DMS79 treated with DMSO at 0.1 percent for 48 hours (cell line): Measurements from ENCODE around the gene PCDHGB6.
"Not testable (repeated sequence)": the region's sequence is repeated elsewhere in the genome, so short reads cannot be mapped to it uniquely, and the experiment has no call there.

Experiments used
- DNase-seq: peaks from one replicate; lab custom pipeline; 2025; lab: John Stamatoyannopoulos, UW

The PCDHGB6 gene

GRCh38 chr5:141388661-141389060 lies 19.2 kb upstream of the PCDHGB6 start:
- no peak for DNase-seq

GRCh38 chr5:141389153-141390042 lies 18.4 kb upstream of the PCDHGB6 start:
- no peak for DNase-seq

- no peak for DNase-seq
Measured at GRCh38 chr5:141392429-141393198, 15.2 kb upstream of the PCDHGB6 start, which contains the start of gene PCDHGA8. Gene PCDHGA8, plus strand, starts transcription at chr5:141392633. Its CDS starts 181 bp downstream, at chr5:141392814.

- no peak for DNase-seq
Measured at GRCh38 chr5:141393267-141393666, 14.6 kb upstream of the PCDHGB6 start.

- not testable (repeated sequence) for DNase-seq
Measured at GRCh38 chr5:141394401-141395187, 13.2 kb upstream of the PCDHGB6 start.

GRCh38 chr5:141397756-141398551 lies 9.9 kb upstream of the PCDHGB6 start, which contains the start of gene PCDHGB5:
Gene PCDHGB5, plus strand, starts transcription at chr5:141397947. Its CDS starts 181 bp downstream, at chr5:141398128.
- DNase-seq: not testable (repeated sequence)

GRCh38 chr5:141398608-141399007 lies 9.2 kb upstream of the PCDHGB6 start:
- DNase-seq: no peak

- no peak for DNase-seq
Measured at GRCh38 chr5:141399555-141400258, 8.1 kb upstream of the PCDHGB6 start.

- no peak for DNase-seq
Measured at GRCh38 chr5:141402553-141403243, 5.1 kb upstream of the PCDHGB6 start, which contains the start of gene PCDHGA9. Gene PCDHGA9, plus strand, starts transcription at chr5:141402778. Its CDS starts 175 bp downstream, at chr5:141402953.

- no peak for DNase-seq
Measured at GRCh38 chr5:141403387-141403786, 4.4 kb upstream of the PCDHGB6 start.

- no peak for DNase-seq
Measured at GRCh38 chr5:141409598-141410306, 1.9 kb downstream of the PCDHGB6 start.

- DNase-seq: no peak
Measured at GRCh38 chr5:141411575-141411974, 3.8 kb downstream of the PCDHGB6 start.

- no peak for DNase-seq
Measured at GRCh38 chr5:141412854-141413539, 5.2 kb downstream of the PCDHGB6 start, which contains the start of gene PCDHGA10. Gene PCDHGA10, plus strand, starts transcription at chr5:141412987. Its CDS starts 189 bp downstream, at chr5:141413176.

GRCh38 chr5:141413540-141414069 lies 5.8 kb downstream of the PCDHGB6 start:
- DNase-seq: no peak

GRCh38 chr5:141414548-141415274 lies 6.9 kb downstream of the PCDHGB6 start:
- not testable (repeated sequence) for DNase-seq

- DNase-seq: not testable (repeated sequence)
Measured at GRCh38 chr5:141415275-141415618, 7.4 kb downstream of the PCDHGB6 start.

GRCh38 chr5:141417494-141418172 lies 9.8 kb downstream of the PCDHGB6 start, which contains the start of gene PCDHGB7:
Gene PCDHGB7, plus strand, starts transcription at chr5:141417677. Its CDS starts 183 bp downstream, at chr5:141417860.
- DNase-seq: not testable (repeated sequence)
